GM13977 (cell line): ENCODE data around the gene ASXL3.

ENCODE experiments used
- DNase-seq: peaks from one replicate; pipeline ENCODE4 v3.0.0; 2012; ENCODE audit warnings: low spot score
- in situ Hi-C: fragments of 300-500 bp; cut with MboI; formaldehyde crosslinking; loops from one replicate; pipeline ENCODE4 v1.12.0; 2022; ENCODE audit warnings: low sequenced_read_pairs, low pct_unique_long_range_greater_than_20kb, mixed read lengths, inconsistent platforms; ENCODE audit not compliant: unreplicated experiment
- TF ChIP-seq, protein P1 (sequence below): IDR thresholded peaks from 2 replicates; pipeline ENCODE4 v1.5.1; 2012; ENCODE audit warnings: mild to moderate bottlenecking, control low read depth; ENCODE audit not compliant: insufficient read depth; ENCODE audit errors: extremely low read depth, missing control alignments

The ASXL3 gene

DNA sequence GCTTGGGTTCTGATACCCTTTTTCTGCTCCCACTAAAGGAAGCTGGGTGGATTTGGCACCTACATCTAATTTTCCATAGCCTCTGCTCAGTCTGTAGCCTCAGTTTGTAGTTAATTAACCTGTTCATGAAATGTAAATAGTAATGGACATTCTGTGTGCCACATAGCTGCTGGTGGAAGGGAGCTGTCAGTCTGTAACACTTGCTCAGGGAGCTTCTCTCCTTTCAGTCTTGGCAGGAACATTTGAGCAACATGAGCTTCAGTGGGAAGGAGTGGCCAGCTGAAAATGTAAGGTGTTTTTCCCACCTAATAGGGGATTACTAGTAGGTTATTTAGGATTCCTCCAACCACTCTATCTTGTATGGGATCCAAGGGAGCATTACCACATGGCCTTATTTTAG is 203.4 kb downstream of the ASXL3 start:
- in situ Hi-C loops = no loop called here
- TF ChIP-seq, protein P1, sequence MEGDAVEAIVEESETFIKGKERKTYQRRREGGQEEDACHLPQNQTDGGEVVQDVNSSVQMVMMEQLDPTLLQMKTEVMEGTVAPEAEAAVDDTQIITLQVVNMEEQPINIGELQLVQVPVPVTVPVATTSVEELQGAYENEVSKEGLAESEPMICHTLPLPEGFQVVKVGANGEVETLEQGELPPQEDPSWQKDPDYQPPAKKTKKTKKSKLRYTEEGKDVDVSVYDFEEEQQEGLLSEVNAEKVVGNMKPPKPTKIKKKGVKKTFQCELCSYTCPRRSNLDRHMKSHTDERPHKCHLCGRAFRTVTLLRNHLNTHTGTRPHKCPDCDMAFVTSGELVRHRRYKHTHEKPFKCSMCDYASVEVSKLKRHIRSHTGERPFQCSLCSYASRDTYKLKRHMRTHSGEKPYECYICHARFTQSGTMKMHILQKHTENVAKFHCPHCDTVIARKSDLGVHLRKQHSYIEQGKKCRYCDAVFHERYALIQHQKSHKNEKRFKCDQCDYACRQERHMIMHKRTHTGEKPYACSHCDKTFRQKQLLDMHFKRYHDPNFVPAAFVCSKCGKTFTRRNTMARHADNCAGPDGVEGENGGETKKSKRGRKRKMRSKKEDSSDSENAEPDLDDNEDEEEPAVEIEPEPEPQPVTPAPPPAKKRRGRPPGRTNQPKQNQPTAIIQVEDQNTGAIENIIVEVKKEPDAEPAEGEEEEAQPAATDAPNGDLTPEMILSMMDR = no peak

More for the DNA sequence above, 203.4 kb downstream of the ASXL3 start:
- DNase-seq = no peak
